Upper lobe of right lung (tissue), 1 donor: ENCODE measurements around the gene TIMM8B. TPM values are rescaled to one million over a fixed set of nuclear protein-coding genes. Genes with fewer than 3 reads are reported as not detected.

ENCODE experiments used
- ATAC-seq: fragments of 200-7000 bp; cut with Tn5 transposase; one replicate; pipeline ENCODE4 v1.9.1; 2020; ENCODE audit warnings: mild to moderate bottlenecking, moderate library complexity
- DNase-seq: peaks from one replicate; pipeline ENCODE4 v3.0.0-alpha.2; 2020
- H3K27ac ChIP-seq: fragments of 200-600 bp; one replicate; pipeline ENCODE4 v1.8.0; 2022
- H3K27me3 ChIP-seq: fragments of 200-600 bp; one replicate; pipeline ENCODE4 v1.8.0; 2022; ENCODE audit warnings: mild to moderate bottlenecking
- H3K36me3 ChIP-seq: fragments of 200-600 bp; one replicate; pipeline ENCODE4 v1.8.0; 2022
- H3K4me1 ChIP-seq: fragments of 200-600 bp; one replicate; pipeline ENCODE4 v1.8.0; 2022
- H3K4me3 ChIP-seq: fragments of 200-600 bp; one replicate; pipeline ENCODE4 v1.8.0; 2022; ENCODE audit warnings: mild to moderate bottlenecking
- H3K9me3 ChIP-seq: fragments of 200-600 bp; one replicate; pipeline ENCODE4 v1.8.0; 2022
- CTCF ChIP-seq: fragments of 200-600 bp; IDR thresholded peaks from one replicate; pipeline ENCODE4 v1.8.0; 2022; ENCODE audit warnings: antibody characterized with exemption
- intact Hi-C: fragments of 100-400 bp; cut with DNase I; formaldehyde crosslinking; loops from one replicate; pipeline ENCODE4 v1.11.0; 2022
- total RNA-seq: library from RNA; stranded (reverse); fragmentation: NEBNext Ultra II Directional; extraction: Animal tissue kit (Norgen Biotek cat#: 25700); gene quantifications from one replicate; pipeline ENCODE4 v1.2.1, GENCODE V29; 2021
- donor health status: DM: no; HTN: yes; CAD: no; lungs with severe emphysema.

Gene TIMM8B
- total RNA-seq, 1 donor from 2014 or later: 33.9 TPM

- no peak overlapping the region for H3K4me3 ChIP-seq
- H3K27ac ChIP-seq: no peak overlapping the region
- no peaks in the 10 kb centered on the region for H3K9me3 ChIP-seq
- H3K4me1 ChIP-seq: peaks cover 5% of the 10 kb centered on the region
- ATAC-seq: peak; percentile 86
- intact Hi-C loops: no loop called here
- DNase-seq: no peak
- H3K27me3 ChIP-seq: no peaks in the 10 kb centered on the region
- TF ChIP-seq CTCF: peak; percentile 72
- H3K36me3 ChIP-seq: no peaks in the 10 kb centered on the region
These were observed 27.2 kb upstream of the TIMM8B start for GRCh38 chr11:112113539-112114457.

- H3K27ac ChIP-seq: no peak overlapping the region
- intact Hi-C loops: no loop called here
- no peak overlapping the region for H3K4me3 ChIP-seq
- no peak for TF ChIP-seq CTCF
- H3K36me3 ChIP-seq: no peaks in the 10 kb centered on the region
- H3K27me3 ChIP-seq: no peaks in the 10 kb centered on the region
- DNase-seq (no peak), ATAC-seq (no peak)
- H3K4me1 ChIP-seq: no peaks in the 10 kb centered on the region
- no peaks in the 10 kb centered on the region for H3K9me3 ChIP-seq
These were observed 19.5 kb upstream of the TIMM8B start for GRCh38 chr11:112106070-112106469.

- no peak for ATAC-seq
- TF ChIP-seq CTCF: no peak
- no peak for DNase-seq
- no peaks in the 10 kb centered on the region for H3K36me3 ChIP-seq
- H3K9me3 ChIP-seq: no peaks in the 10 kb centered on the region
- no peaks in the 10 kb centered on the region for H3K27me3 ChIP-seq
- no peak overlapping the region for H3K27ac ChIP-seq
- intact Hi-C loops: no loop called here
- no peak overlapping the region for H3K4me3 ChIP-seq
- no peaks in the 10 kb centered on the region for H3K4me1 ChIP-seq
These were observed 16.9 kb upstream of the TIMM8B start for GRCh38 chr11:112103446-112103845.

- Histone ChIP-seq H3K36me3 (peaks cover 25% of the 10 kb centered on the region), H3K4me1 (no peaks in the 10 kb centered on the region), H3K4me3 (no peak overlapping the region), H3K27me3 (no peaks in the 10 kb centered on the region), H3K9me3 (no peaks in the 10 kb centered on the region), H3K27ac (no peak overlapping the region)
- intact Hi-C loops: no loop called here
- DNase-seq: no peak
- TF ChIP-seq CTCF: no peak
- no peak for ATAC-seq
These were observed 13.9 kb upstream of the TIMM8B start for GRCh38 chr11:112100462-112100861.

- Histone ChIP-seq H3K4me1 (no peaks in the 10 kb centered on the region), H3K9me3 (no peaks in the 10 kb centered on the region), H3K27ac (no peak overlapping the region), H3K36me3 (peaks cover 46% of the 10 kb centered on the region), H3K4me3 (no peak overlapping the region), H3K27me3 (no peaks in the 10 kb centered on the region)
- ATAC-seq (no peak), DNase-seq (no peak)
- no peak for TF ChIP-seq CTCF
- intact Hi-C loops: no loop called here
These were observed 11.4 kb upstream of the TIMM8B start for GRCh38 chr11:112097734-112098528.
